Activated CD8-positive, alpha-beta T cell treated with anti-CD3 and anti-CD28 coated beads for 36 hours (primary cell): ENCODE measurements around the gene IMP4. TPM values are rescaled to one million over a fixed set of nuclear protein-coding genes. Genes with fewer than 3 reads are reported as not detected.
"Not testable (repeated sequence)": the region's sequence is repeated elsewhere in the genome, so short reads cannot be mapped to it uniquely, and the experiment has no call there.

Experiments used
- ATAC-seq: fragments of 200-7000 bp; cut with Tn5 transposase; one replicate; pipeline ENCODE4 v1.10.0; 2021; ENCODE audit warnings: mild to moderate bottlenecking, moderate library complexity
- CTCF ChIA-PET: fragments of 350-600 bp; sonication (Branson Sonifier 250); formaldehyde crosslinking; loops from one replicate; lab custom pipeline; 2021; ENCODE audit warnings: antibody characterized with exemption; lab: Charles Lee
- POLR2A ChIA-PET: fragments of 350-600 bp; sonication (Branson Sonifier 250); formaldehyde crosslinking; loops from one replicate; lab custom pipeline; 2021; ENCODE audit warnings: antibody characterized with exemption; lab: Charles Lee
- DNase-seq: peaks from one replicate; pipeline ENCODE4 v3.0.0-alpha.2; 2020
- H3K27ac Mint-ChIP-seq: one replicate; pipeline ENCODE4 v1.8.0; 2021; ENCODE audit warnings: mild to moderate bottlenecking, mixed read lengths
- H3K27me3 Mint-ChIP-seq: one replicate; pipeline ENCODE4 v1.8.0; 2021; ENCODE audit warnings: mixed read lengths
- H3K36me3 Mint-ChIP-seq: one replicate; pipeline ENCODE4 v1.8.0; 2021; ENCODE audit warnings: low read depth, mixed read lengths
- H3K4me1 Mint-ChIP-seq: one replicate; pipeline ENCODE4 v1.8.0; 2021; ENCODE audit warnings: low read depth, mixed read lengths
- H3K4me3 Mint-ChIP-seq: one replicate; pipeline ENCODE4 v1.8.0; 2021; ENCODE audit warnings: mild to moderate bottlenecking, moderate library complexity, mixed read lengths
- H3K9me3 Mint-ChIP-seq: one replicate; pipeline ENCODE4 v1.8.0; 2021; ENCODE audit warnings: mixed read lengths
- intact Hi-C: fragments of 100-400 bp; cut with micrococcal nuclease; formaldehyde crosslinking; loops from one replicate; pipeline ENCODE4 v1.10.0; 2022
- total RNA-seq, 2 experiments: library from RNA; stranded (reverse); gene quantifications; one replicate each; pipeline ENCODE4 v1.2.3, GENCODE V29; 2021
- TF ChIP-seq, protein P1 (sequence below): fragments of 200-600 bp; IDR thresholded peaks from one replicate; pipeline ENCODE4 v1.8.0; 2022; ENCODE audit warnings: antibody characterized with exemption, mild to moderate bottlenecking

Gene IMP4
- total RNA-seq, 2 experiments from 2014 or later: 160 to 163 TPM

DNA sequence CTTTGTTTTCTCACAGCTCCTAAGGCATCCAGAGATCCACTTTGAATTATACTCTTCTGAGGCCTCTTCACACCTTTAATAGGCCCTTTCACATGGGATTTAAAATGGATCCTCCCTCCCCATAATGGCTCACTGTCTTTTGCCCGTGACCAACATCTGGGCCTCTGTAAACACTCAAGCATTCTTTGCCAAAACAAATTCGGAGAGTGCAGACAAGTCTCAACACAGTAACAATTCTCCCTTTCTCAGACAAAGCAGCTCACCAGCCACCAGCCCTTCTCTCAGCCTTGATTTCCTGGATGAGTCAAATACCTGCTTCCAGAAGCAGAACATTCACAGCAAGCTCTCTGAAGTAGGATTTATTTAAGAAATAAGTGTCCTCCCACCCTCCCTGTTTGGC lies 14.0 kb upstream of the IMP4 start:
- H3K4me3 Mint-ChIP-seq: no peak overlapping the region
- ChIA-PET CTCF (interaction anchor here (1.3 kb wide), 1 partner anchor 14 kb away, joined by 3 read pairs; the partner anchor contains the start of gene IMP4), POLR2A (no interaction called here)
- H3K4me1 Mint-ChIP-seq: peaks cover 6% of the 10 kb centered on the region
- H3K27me3 Mint-ChIP-seq: peaks cover 35% of the 10 kb centered on the region
- no peak overlapping the region for H3K27ac Mint-ChIP-seq
- H3K36me3 Mint-ChIP-seq: no peaks in the 10 kb centered on the region
- no peak for DNase-seq
- ATAC-seq: no peak
- H3K9me3 Mint-ChIP-seq: no peaks in the 10 kb centered on the region
- intact Hi-C loops: no loop called here
- TF ChIP-seq, protein P1, sequence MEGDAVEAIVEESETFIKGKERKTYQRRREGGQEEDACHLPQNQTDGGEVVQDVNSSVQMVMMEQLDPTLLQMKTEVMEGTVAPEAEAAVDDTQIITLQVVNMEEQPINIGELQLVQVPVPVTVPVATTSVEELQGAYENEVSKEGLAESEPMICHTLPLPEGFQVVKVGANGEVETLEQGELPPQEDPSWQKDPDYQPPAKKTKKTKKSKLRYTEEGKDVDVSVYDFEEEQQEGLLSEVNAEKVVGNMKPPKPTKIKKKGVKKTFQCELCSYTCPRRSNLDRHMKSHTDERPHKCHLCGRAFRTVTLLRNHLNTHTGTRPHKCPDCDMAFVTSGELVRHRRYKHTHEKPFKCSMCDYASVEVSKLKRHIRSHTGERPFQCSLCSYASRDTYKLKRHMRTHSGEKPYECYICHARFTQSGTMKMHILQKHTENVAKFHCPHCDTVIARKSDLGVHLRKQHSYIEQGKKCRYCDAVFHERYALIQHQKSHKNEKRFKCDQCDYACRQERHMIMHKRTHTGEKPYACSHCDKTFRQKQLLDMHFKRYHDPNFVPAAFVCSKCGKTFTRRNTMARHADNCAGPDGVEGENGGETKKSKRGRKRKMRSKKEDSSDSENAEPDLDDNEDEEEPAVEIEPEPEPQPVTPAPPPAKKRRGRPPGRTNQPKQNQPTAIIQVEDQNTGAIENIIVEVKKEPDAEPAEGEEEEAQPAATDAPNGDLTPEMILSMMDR: no peak

DNA sequence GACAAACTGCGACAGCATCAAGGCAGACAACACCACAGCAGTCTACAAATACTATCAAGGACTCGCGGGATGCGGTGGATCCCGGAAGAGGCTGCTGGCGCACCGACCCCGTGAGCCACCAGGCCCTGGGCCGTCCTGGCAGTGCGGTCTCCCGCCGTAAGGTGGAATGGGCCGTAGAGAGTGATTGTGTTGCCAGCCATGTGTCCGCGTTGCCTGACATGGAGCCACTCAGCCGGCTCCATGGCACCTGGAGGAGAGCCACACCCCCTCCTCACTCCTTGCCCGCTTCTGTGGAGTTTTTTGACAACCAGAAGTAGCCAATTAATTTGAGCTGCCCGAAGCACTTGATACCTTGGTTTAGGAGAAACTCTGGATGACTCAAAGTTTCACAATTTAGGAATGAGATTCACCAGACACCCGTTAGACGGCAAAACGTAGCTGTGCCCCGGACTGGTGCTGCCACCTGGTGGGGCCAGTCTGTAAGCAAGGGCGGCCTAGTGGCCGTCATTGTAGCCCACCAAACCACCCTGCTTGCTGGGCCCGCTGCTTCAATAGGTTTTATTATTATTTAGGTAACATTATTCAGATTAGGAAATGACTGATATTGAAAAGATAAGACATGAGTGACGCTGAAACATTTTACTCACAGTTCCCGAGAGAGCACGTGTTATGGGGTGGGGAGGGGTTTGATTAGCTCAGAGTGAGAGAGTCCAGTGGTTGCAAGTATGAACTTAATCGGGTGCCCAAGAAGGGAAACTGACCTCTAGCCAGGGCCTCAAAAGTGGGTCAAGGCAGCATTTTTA lies 10.2 kb upstream of the IMP4 start:
- Mint-ChIP-seq H3K36me3 (peaks cover 2% of the 10 kb centered on the region), H3K9me3 (no peaks in the 10 kb centered on the region), H3K27ac (no peak overlapping the region), H3K4me3 (peak overlapping the region; percentile 41), H3K27me3 (peaks cover 23% of the 10 kb centered on the region), H3K4me1 (peaks cover 8% of the 10 kb centered on the region)
- POLR2A ChIA-PET: interaction anchor here (1.9 to 2.2 kb wide), 2 partner anchors 9 to 10 kb away, joined by 8 to 9 read pairs; partner anchors contain the start of gene IMP4
- peak; percentile 88 for ATAC-seq
- DNase-seq: peak; percentile 83
- intact Hi-C loops: no loop called here
- CTCF ChIA-PET: interaction anchor here (0.9 to 4.4 kb wide), 10 partner anchors 9 to 311 kb away, joined by 3 to 34 read pairs (median 6); partner anchors contain the start of genes IMP4 and SMPD4
- TF ChIP-seq, protein P1: peak; percentile 91

DNA sequence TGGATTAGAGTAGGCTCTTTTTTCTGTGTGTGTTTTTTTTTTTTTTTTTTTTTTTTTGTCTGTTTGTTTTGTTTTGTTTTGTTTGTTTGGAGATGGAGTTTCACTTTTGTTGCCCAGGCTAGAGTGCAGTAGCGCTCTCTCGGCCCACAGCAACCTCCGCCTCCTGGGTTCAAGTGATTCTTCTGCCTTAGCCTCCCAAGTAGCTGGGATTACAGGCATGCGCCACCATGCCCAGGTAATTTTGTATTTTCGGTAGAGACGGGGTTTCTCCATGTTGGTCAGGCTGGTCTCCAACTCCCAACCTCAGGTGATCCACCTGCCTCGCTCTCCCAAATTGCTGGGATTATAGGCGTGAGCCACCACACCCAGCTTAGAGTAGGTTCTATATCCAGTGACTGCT lies 9.4 kb upstream of the IMP4 start:
- H3K4me1 Mint-ChIP-seq, H3K36me3 Mint-ChIP-seq, DNase-seq, H3K4me3 Mint-ChIP-seq, ATAC-seq, H3K27ac Mint-ChIP-seq, H3K9me3 Mint-ChIP-seq, intact Hi-C loops: not testable (repeated sequence)
- ChIA-PET CTCF (interaction anchor here (0.7 to 4.4 kb wide), 11 partner anchors 9 to 152 kb away, joined by 3 to 34 read pairs (median 5); partner anchors contain the start of genes IMP4, PTPN18 and SMPD4), POLR2A (interaction anchor here (1.9 kb wide), 1 partner anchor 9 kb away, joined by 8 read pairs; the partner anchor contains the start of gene IMP4)
- H3K27me3 Mint-ChIP-seq: peaks cover 21% of the 10 kb centered on the region

DNA sequence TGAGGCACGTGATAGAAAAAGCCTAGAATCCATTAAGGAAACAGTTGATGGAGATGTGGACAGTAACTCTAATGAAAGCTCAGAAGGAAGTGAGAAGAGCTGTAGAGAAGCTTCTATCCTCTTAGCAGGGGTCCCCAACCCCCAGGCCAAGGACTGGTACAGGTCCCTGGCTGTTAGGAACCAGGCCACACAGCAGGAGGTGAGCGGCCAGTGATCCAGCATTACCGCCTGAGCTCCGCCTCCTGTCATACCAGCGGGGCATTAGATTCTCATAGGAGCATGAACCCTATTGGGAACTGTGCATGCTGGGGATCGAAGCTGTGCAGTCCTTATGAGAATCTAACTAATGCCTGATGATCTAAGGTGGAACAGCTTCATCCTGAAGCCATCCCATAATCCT lies 8.7 kb upstream of the IMP4 start:
- ATAC-seq (no peak), DNase-seq (no peak)
- no peaks in the 10 kb centered on the region for H3K9me3 Mint-ChIP-seq
- intact Hi-C loops: no loop called here
- peaks cover 13% of the 10 kb centered on the region for H3K27me3 Mint-ChIP-seq
- H3K36me3 Mint-ChIP-seq: peaks cover 2% of the 10 kb centered on the region
- H3K4me3 Mint-ChIP-seq: no peak overlapping the region
- TF ChIP-seq, protein P1: no peak
- CTCF ChIA-PET: interaction anchor here (0.6 to 4.4 kb wide), 6 partner anchors 8 to 388 kb away, joined by 3 to 34 read pairs (median 4); partner anchors contain the start of genes IMP4 and PTPN18
- POLR2A ChIA-PET: interaction anchor here (1.9 kb wide), 1 partner anchor 8 kb away, joined by 8 read pairs; the partner anchor contains the start of gene IMP4
- no peak overlapping the region for H3K27ac Mint-ChIP-seq
- H3K4me1 Mint-ChIP-seq: peaks cover 8% of the 10 kb centered on the region

DNA sequence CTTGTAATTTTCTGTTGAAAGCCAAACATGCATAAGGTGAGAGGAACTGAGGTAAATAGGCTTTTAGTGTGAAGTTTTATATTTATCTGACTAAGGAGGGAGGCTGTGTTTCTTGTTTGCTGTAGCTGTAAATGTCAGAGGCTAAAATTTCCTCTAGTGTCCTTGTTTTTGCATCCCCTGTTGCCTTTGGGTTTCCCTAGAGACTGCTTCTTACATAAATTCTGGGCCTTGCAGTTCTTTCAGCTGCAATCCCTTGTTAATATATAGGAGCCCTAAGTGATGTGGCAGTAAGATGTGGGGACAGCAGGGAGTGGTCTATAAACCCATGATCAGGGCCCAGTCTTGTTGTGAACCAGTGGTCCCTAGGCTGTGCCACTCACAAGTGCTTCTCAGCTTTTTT lies 7.5 kb upstream of the IMP4 start:
- no peaks in the 10 kb centered on the region for H3K9me3 Mint-ChIP-seq
- POLR2A ChIA-PET: interaction anchor here (0.8 kb wide), 1 partner anchor 154 kb away, joined by 3 read pairs; the partner anchor contains the start of gene SMPD4

More for the DNA sequence above, 7.5 kb upstream of the IMP4 start:
- Mint-ChIP-seq H3K36me3 (peaks cover 4% of the 10 kb centered on the region), H3K4me3 (no peak overlapping the region), H3K27ac (no peak overlapping the region), H3K4me1 (peaks cover 10% of the 10 kb centered on the region), H3K27me3 (peaks cover 13% of the 10 kb centered on the region)
- ATAC-seq: no peak
- CTCF ChIA-PET: interaction anchor here (1.1 kb wide), 1 partner anchor 154 kb away, joined by 3 read pairs; the partner anchor contains the start of gene SMPD4
- intact Hi-C loops: loop anchor here (5.0 kb wide), 1 partner anchor 153 kb away; the partner anchor contains the start of genes MZT2B and SMPD4
- DNase-seq: no peak
- TF ChIP-seq, protein P1: no peak
